SK-N-SH (cell line): Measurements from ENCODE around the gene CAPN9. TPM values are rescaled to one million over a fixed set of nuclear protein-coding genes. Genes with fewer than 3 reads are reported as not detected.

Experiments
- CTCF ChIA-PET: fragments of 300-600, 350-600 bp; formaldehyde crosslinking; extraction: SDS; loops from one replicate; lab custom pipeline; 2021; lab: Yijun Ruan, JAX
- POLR2A ChIA-PET: fragments of 350-600 bp; sonication (Branson Sonifier 250); formaldehyde crosslinking; extraction: SDS; loops from one replicate; lab custom pipeline; 2020; ENCODE audit warnings: antibody characterized with exemption, inconsistent platforms; lab: Yijun Ruan, JAX
- DNase-seq: peaks from one replicate; pipeline ENCODE4 v3.0.0; 2012
- H2AFZ ChIP-seq: fragments of 200-600 bp; sonication (generic); 2 replicates; pipeline ENCODE4 v1.8.1; 2016; ENCODE audit warnings: antibody characterized with exemption, mild to moderate bottlenecking, low read depth
- H3F3A ChIP-seq: fragments of 200-600 bp; sonication (generic); replicated peaks from 2 replicates; pipeline ENCODE3; 2016; ENCODE audit warnings: antibody characterized with exemption, mild to moderate bottlenecking; ENCODE audit not compliant: insufficient read depth
- H3K27ac ChIP-seq, 2 experiments: fragments of 200-500 bp in 1 of 2; fragments of 200-600 bp in 1 of 2; sonication (Bioruptor generic) in 1 of 2; sonication (generic), shearing (Covaris generic) in 1 of 2; 2 replicates each; pipeline versions ENCODE4 v1.5.1 to v1.6.1; 2014 to 2016; ENCODE audit warnings: low read depth in 2 of 2, inconsistent platforms in 1 of 2, low read length in 1 of 2, mild to moderate bottlenecking in 1 of 2, mixed read lengths in 1 of 2
- H3K27me3 ChIP-seq: fragments of 200-600 bp; sonication (generic), shearing (Covaris generic); 2 replicates; pipeline ENCODE4 v1.6.1; 2016; ENCODE audit warnings: mixed run types; ENCODE audit not compliant: insufficient read depth
- H3K36me3 ChIP-seq, 2 experiments: fragments of 200-500 bp in 1 of 2; fragments of 200-600 bp in 1 of 2; sonication (Bioruptor generic) in 1 of 2; sonication (generic) in 1 of 2; replicated peaks in 1 of 2; 2 replicates each; pipeline versions ENCODE3 to v1.5.1; 2014 to 2016; ENCODE audit warnings: low read length in 1 of 2, mild to moderate bottlenecking in 1 of 2; ENCODE audit not compliant: insufficient read depth in 2 of 2, control insufficient read depth in 1 of 2
- H3K4me1 ChIP-seq, 2 experiments: fragments of 200-500 bp in 1 of 2; fragments of 200-600 bp in 1 of 2; sonication (Bioruptor generic) in 1 of 2; sonication (generic), shearing (Covaris generic) in 1 of 2; 2 replicates each; pipeline versions ENCODE4 v1.5.1 to v1.6.1; 2014 to 2016; ENCODE audit warnings: low read depth in 1 of 2, low read length in 1 of 2, mixed run types in 1 of 2; ENCODE audit not compliant: insufficient read depth in 2 of 2, control insufficient read depth in 1 of 2
- H3K4me2 ChIP-seq: fragments of 200-600 bp; sonication (generic), shearing (Covaris generic); 2 replicates; pipeline ENCODE4 v1.6.1; 2017; ENCODE audit warnings: mixed run types
- H3K4me3 ChIP-seq, 2 experiments: fragments of 200-500 bp in 1 of 2; fragments of 200-600 bp in 1 of 2; sonication (Bioruptor generic) in 1 of 2; sonication (generic), shearing (Covaris generic) in 1 of 2; 2 replicates each; pipeline versions ENCODE4 v1.5.1 to v1.8.1; 2014 to 2016; ENCODE audit warnings: low read depth in 2 of 2, inconsistent platforms in 1 of 2, low read length in 1 of 2, mild to moderate bottlenecking in 1 of 2, mixed read lengths in 1 of 2, moderate library complexity in 1 of 2
- H3K79me2 ChIP-seq: fragments of 200-600 bp; sonication (generic); 2 replicates; pipeline ENCODE4 v1.8.1; 2017; ENCODE audit warnings: mild to moderate bottlenecking; ENCODE audit not compliant: insufficient read depth
- H3K9ac ChIP-seq: fragments of 200-600 bp; sonication (generic); 2 replicates; pipeline ENCODE4 v1.6.1; 2017; ENCODE audit warnings: mixed run types
- H3K9me2 ChIP-seq: fragments of 200-600 bp; sonication (generic); 2 replicates; pipeline ENCODE4 v1.6.1; 2017; ENCODE audit warnings: mixed run types
- H3K9me3 ChIP-seq: fragments of 200-600 bp; sonication (generic); 2 replicates; pipeline ENCODE4 v1.6.1; 2017; ENCODE audit warnings: mixed run types, mild to moderate bottlenecking, moderate library complexity
- H4K20me1 ChIP-seq: fragments of 200-600 bp; sonication (generic); 2 replicates; pipeline ENCODE4 v1.6.1; 2017; ENCODE audit warnings: mild to moderate bottlenecking, mixed run types; ENCODE audit not compliant: insufficient read depth
- CHD2 ChIP-seq: fragments of 150-350 bp; IDR thresholded peaks from 2 replicates; pipeline ENCODE4 v1.6.1; 2018; ENCODE audit warnings: low read length; ENCODE audit not compliant: partially characterized antibody
- ELF1 ChIP-seq: IDR thresholded peaks from 2 replicates; pipeline ENCODE4 v1.4.0; 2012
- EZH2phosphoT487 ChIP-seq: fragments of 200-600 bp; sonication (generic); IDR thresholded peaks from 2 replicates; pipeline ENCODE4 v1.6.1; 2017; ENCODE audit warnings: low read depth, mixed run types, mild to moderate bottlenecking, antibody characterized with exemption, moderate library complexity, borderline replicate concordance
- FOXJ3 ChIP-seq: sonication (generic); formaldehyde crosslinking; IDR thresholded peaks from 2 replicates; pipeline ENCODE4 v1.5.1; 2020; ENCODE audit warnings: mild to moderate bottlenecking, missing genetic modification reagents
- IRF3 ChIP-seq: fragments of 150-350 bp; IDR thresholded peaks from 2 replicates; pipeline ENCODE4 v1.6.1; 2016; ENCODE audit warnings: mild to moderate bottlenecking, low read depth, low read length
- JUND ChIP-seq: IDR thresholded peaks from 2 replicates; pipeline ENCODE4 v1.4.0; 2012
- MXI1 ChIP-seq: IDR thresholded peaks from 2 replicates; pipeline ENCODE4 v1.6.1; 2012; ENCODE audit warnings: mild to moderate bottlenecking, low read depth, low read length, improper control_type of control experiment
- RAD21 ChIP-seq: IDR thresholded peaks from 2 replicates; pipeline ENCODE4 v1.6.1; 2012; ENCODE audit warnings: mild to moderate bottlenecking, low read length
- RFX5 ChIP-seq: IDR thresholded peaks from 2 replicates; pipeline ENCODE4 v1.6.1; 2012; ENCODE audit warnings: mild to moderate bottlenecking, improper control_type of control experiment, low read length
- SMC3 ChIP-seq: IDR thresholded peaks from 2 replicates; pipeline ENCODE4 v1.6.1; 2012; ENCODE audit warnings: low read depth, low read length, improper control_type of control experiment
- TEAD4 ChIP-seq: IDR thresholded peaks from 2 replicates; pipeline ENCODE4 v1.4.0; 2012; ENCODE audit warnings: mild to moderate bottlenecking, borderline replicate concordance; ENCODE audit not compliant: insufficient read depth
- ZBTB33 ChIP-seq: IDR thresholded peaks from 2 replicates; pipeline ENCODE4 v1.4.0; 2012; ENCODE audit warnings: low read depth, borderline replicate concordance
- WGBS: methylation state at CpG from one replicate; pipeline ENCODE4 v1.1.6; 2017; ENCODE audit warnings: low lambda C conversion rate; 5-methylcytosine and 5-hydroxymethylcytosine counted together
- polyA plus RNA-seq, 3 experiments: library from polyadenylated mRNA; depleted of rRNA; stranded (reverse); fragments of >200 nt; gene quantifications; 2 replicates each; pipeline ENCODE4 v1.2.3, GENCODE V29; 2012

The CAPN9 gene
- polyA plus RNA-seq, 1 of the 3 experiments (the other 2 are of a cell fraction) = not detected

GRCh38 chr1:230825761-230826160 lies 78.6 kb downstream of the CAPN9 start:
- TF ChIP-seq ZBTB33 = no peak
- no peak for TF ChIP-seq EZH2phosphoT487
- no peak for TF ChIP-seq TEAD4
- TF ChIP-seq MXI1 = no peak
- no peak for TF ChIP-seq RFX5
- TF ChIP-seq IRF3 = no peak
- TF ChIP-seq JUND = no peak
- no peak for TF ChIP-seq FOXJ3 (CRISPR knock-in tag)
- TF ChIP-seq ELF1 = no peak
- H3K79me2 ChIP-seq = no peaks in the 10 kb centered on the region
- ChIA-PET POLR2A (no interaction called here), CTCF (interaction anchor here (0.6 to 1.5 kb wide), 2 partner anchors 23 to 28 kb away, joined by 3 read pairs; no protein-coding TSS in a partner anchor)
- H3K27me3 ChIP-seq = no peaks in the 10 kb centered on the region
- H3K9ac ChIP-seq = no peak overlapping the region; the same call in 1 of the 2 replicates
- peaks cover 15% of the 10 kb centered on the region for H3F3A ChIP-seq
- H3K9me3 ChIP-seq = no peaks in the 10 kb centered on the region
- peaks cover 11 to 42% of the 10 kb centered on the region in 2 experiments; a peak in 3 of 4 replicates for H3K4me1 ChIP-seq
- no peaks in the 10 kb centered on the region for H3K9me2 ChIP-seq
- H4K20me1 ChIP-seq = no peaks in the 10 kb centered on the region
- WGBS = 90% methylated on average over 1 of the region's 3 CpGs
- no peak overlapping the region for H2AFZ ChIP-seq
- H3K4me2 ChIP-seq = peak overlapping the region; percentile 68; the same call in 1 of the 2 replicates
- H3K4me3 ChIP-seq = no peak overlapping the region
- DNase-seq = no peak
- H3K27ac ChIP-seq = peak overlapping the region; percentile 64 to 80; a peak in 3 of 4 replicates
- no peaks in the 10 kb centered on the region for H3K36me3 ChIP-seq

GRCh38 chr1:230826166-230826875 lies 79.1 kb downstream of the CAPN9 start:
- H3K4me3 ChIP-seq = no peak overlapping the region
- H3K36me3 ChIP-seq = no peaks in the 10 kb centered on the region
- CTCF ChIA-PET = interaction anchor here (0.6 to 1.0 kb wide), 2 partner anchors 23 to 91 kb away, joined by 3 read pairs; no protein-coding TSS in a partner anchor
- no peak overlapping the region for H3K27ac ChIP-seq
- H3K4me2 ChIP-seq = no peak overlapping the region
- DNase-seq = no peak
- H3K9me2 ChIP-seq = no peaks in the 10 kb centered on the region
- no peaks in the 10 kb centered on the region for H3K79me2 ChIP-seq
- H3K9ac ChIP-seq = no peak overlapping the region
- 91% methylated on average over 9 of the region's 9 CpGs for WGBS
- H3K4me1 ChIP-seq = peaks cover 11 to 42% of the 10 kb centered on the region in 2 experiments; a peak in 3 of 4 replicates
- no peaks in the 10 kb centered on the region for H3K27me3 ChIP-seq
- POLR2A ChIA-PET = no interaction called here
- H4K20me1 ChIP-seq = no peaks in the 10 kb centered on the region
- TF ChIP-seq ZBTB33 = no peak
- no peak for TF ChIP-seq RAD21
- no peak for TF ChIP-seq FOXJ3 (CRISPR knock-in tag)
- TF ChIP-seq SMC3 = no peak
- TF ChIP-seq CHD2 = no peak
- no peaks in the 10 kb centered on the region for H3K9me3 ChIP-seq
- H3F3A ChIP-seq = peaks cover 15% of the 10 kb centered on the region
- H2AFZ ChIP-seq = no peak overlapping the region
